MCF 10A (cell line): ENCODE results near the gene TMEM176A. TPM values are rescaled to one million over a fixed set of nuclear protein-coding genes. Genes with fewer than 3 reads are reported as not detected.

Source experiments
- BruUV-seq: library from RNA; stranded (reverse); fragments of 400-500 nt; replicated peaks from 2 replicates; lab custom pipeline; 2021; lab: Mats Ljungman, UMichigan
- CTCF ChIA-PET: fragments of 300-600 bp; sonication (Branson Sonifier 250); formaldehyde crosslinking; extraction: SDS; loops from one replicate; lab custom pipeline; 2021; ENCODE audit warnings: antibody characterized with exemption, inconsistent platforms; lab: Yijun Ruan, JAX
- POLR2A ChIA-PET: fragments of 300-600, 350-650 bp; sonication (Branson Sonifier 250); formaldehyde crosslinking; extraction: SDS; loops from one replicate; lab custom pipeline; 2020; ENCODE audit warnings: antibody characterized with exemption, inconsistent platforms; lab: Yijun Ruan, JAX
- DNase-seq: peaks from one replicate; pipeline ENCODE4 v3.0.0-alpha.2; 2018; ENCODE audit not compliant: unreplicated experiment
- H3K27ac Mint-ChIP-seq: one replicate; pipeline ENCODE4 v1.8.0; 2022; ENCODE audit warnings: mild to moderate bottlenecking, low read depth, mixed read lengths; ENCODE audit not compliant: unreplicated experiment
- H3K27me3 Mint-ChIP-seq: one replicate; pipeline ENCODE4 v1.8.0; 2022; ENCODE audit warnings: mixed read lengths; ENCODE audit not compliant: insufficient read depth, unreplicated experiment
- H3K36me3 Mint-ChIP-seq: one replicate; pipeline ENCODE4 v1.8.0; 2022; ENCODE audit warnings: mild to moderate bottlenecking, moderate library complexity, mixed read lengths; ENCODE audit not compliant: insufficient read depth, unreplicated experiment
- H3K4me1 Mint-ChIP-seq: one replicate; pipeline ENCODE4 v1.8.0; 2022; ENCODE audit warnings: mixed read lengths; ENCODE audit not compliant: insufficient read depth, unreplicated experiment
- H3K4me3 Mint-ChIP-seq: one replicate; pipeline ENCODE4 v1.8.0; 2022; ENCODE audit warnings: mild to moderate bottlenecking, moderate library complexity, mixed read lengths; ENCODE audit not compliant: unreplicated experiment
- H3K9me3 Mint-ChIP-seq: one replicate; pipeline ENCODE4 v1.8.0; 2022; ENCODE audit warnings: mixed read lengths; ENCODE audit not compliant: unreplicated experiment
- intact Hi-C: fragments of 100-400 bp; cut with micrococcal nuclease; formaldehyde crosslinking; loops from 2 replicates; pipeline ENCODE4 v1.14.1; 2022
- total RNA-seq: library from RNA; stranded (reverse); gene quantifications from 2 replicates; pipeline ENCODE4 v1.2.3, GENCODE V29; 2022
- TF ChIP-seq, protein P1 (sequence below): fragments of 200-600 bp; IDR thresholded peaks from one replicate; pipeline ENCODE4 v1.8.0; 2022; ENCODE audit warnings: antibody characterized with exemption, mild to moderate bottlenecking; ENCODE audit not compliant: unreplicated experiment

TMEM176A gene
- total RNA-seq, 1 experiment from 2014 or later, result not detected

DNA sequence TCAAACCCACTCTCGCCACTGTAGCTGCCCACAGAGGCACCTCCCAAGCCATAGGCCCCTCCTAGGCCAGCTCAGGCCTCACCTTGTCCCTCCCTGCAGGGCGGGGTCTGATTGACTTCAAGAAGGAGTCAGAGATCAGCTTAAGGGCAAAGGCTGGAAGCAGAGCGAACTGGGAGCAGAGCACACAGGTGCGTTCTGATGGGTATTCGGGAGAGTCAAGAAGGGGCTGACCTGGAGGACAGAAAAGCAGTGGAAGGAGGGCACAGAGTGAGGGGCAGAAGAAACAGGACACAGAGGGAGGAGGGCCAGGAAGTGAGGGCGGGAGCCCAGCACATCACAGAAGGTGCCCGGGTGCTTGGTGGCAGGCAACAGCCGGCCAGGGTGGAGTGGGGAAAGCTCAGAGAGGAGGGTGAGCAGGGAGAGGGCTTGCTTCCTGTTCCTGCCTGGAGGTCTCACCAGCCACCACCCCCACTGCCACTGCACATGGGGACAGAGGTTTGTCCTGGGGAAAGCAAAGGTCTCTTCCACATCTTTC is 51.9 kb downstream of the TMEM176A start, which contains the start of gene AOC1:
Gene AOC1 (plus strand): TSS at position 147 of the 535 bp plus-strand sequence. CDS start 3,954 bp downstream, outside the sequence.
- no peak for DNase-seq
- Mint-ChIP-seq H3K4me3 (no peak within 1 kb of the TSS), H3K27ac (no peak within 1 kb of the TSS), H3K27me3 (peaks cover 41% of the 10 kb centered on the region), H3K4me1 (peaks cover 14% of the 10 kb centered on the region), H3K9me3 (no peaks in the 10 kb centered on the region), H3K36me3 (no peaks in the 10 kb centered on the region)
- no TSS peak for BruUV-seq
- intact Hi-C loops, result no loop called here
- ChIA-PET CTCF (interaction anchor here (0.6 kb wide), 1 partner anchor 136 kb away, joined by 3 read pairs; no protein-coding TSS in a partner anchor), POLR2A (no interaction called here)
- TF ChIP-seq, protein P1, sequence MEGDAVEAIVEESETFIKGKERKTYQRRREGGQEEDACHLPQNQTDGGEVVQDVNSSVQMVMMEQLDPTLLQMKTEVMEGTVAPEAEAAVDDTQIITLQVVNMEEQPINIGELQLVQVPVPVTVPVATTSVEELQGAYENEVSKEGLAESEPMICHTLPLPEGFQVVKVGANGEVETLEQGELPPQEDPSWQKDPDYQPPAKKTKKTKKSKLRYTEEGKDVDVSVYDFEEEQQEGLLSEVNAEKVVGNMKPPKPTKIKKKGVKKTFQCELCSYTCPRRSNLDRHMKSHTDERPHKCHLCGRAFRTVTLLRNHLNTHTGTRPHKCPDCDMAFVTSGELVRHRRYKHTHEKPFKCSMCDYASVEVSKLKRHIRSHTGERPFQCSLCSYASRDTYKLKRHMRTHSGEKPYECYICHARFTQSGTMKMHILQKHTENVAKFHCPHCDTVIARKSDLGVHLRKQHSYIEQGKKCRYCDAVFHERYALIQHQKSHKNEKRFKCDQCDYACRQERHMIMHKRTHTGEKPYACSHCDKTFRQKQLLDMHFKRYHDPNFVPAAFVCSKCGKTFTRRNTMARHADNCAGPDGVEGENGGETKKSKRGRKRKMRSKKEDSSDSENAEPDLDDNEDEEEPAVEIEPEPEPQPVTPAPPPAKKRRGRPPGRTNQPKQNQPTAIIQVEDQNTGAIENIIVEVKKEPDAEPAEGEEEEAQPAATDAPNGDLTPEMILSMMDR, result no peak

DNA sequence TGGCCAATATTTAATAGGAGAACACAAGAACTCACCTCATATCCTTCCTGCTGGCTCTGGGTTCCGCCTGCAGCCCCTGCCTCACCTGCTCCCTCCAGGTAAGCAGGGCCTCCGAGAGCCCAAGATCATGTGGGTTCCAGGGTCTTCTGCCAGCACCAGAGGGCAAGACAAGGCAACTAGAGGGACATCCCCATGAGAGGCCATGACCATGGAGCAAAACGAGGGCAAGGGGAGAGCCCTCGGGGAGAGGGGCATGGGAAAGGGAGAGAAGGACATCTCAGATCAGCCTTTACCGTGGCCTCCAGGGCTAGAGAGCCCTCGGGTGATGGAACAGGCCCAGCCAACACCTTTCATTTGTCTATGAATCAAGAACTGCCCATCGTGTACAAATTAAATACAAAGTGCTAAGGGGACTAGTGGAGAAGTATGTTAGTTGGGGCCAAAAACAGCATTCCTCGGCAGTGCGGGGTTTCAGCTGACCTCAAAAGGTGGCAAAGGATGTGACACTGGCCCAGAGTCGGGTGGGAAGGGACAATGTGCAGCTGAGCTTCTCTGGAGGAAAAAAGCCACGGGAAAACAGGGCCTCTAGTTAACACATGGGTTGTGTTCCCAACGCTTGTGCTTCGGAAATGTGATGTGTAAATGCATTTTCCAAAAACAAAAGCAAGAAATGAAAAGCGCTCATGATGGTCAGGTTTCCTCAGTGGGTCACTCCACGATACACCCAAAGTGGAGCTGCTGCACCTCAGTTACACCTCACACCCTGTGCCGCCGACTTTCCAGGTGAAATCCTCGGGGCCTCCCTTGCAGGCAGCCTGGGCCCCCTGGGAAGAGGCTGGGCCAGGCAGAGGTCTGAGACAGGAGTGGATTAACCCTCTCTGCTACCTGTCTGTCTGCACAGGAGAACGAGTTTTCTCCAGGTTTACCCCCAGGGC is 53.8 kb downstream of the TMEM176A start:
- Mint-ChIP-seq H3K27me3 (peaks cover 39% of the 10 kb centered on the region), H3K36me3 (no peaks in the 10 kb centered on the region), H3K27ac (no peak overlapping the region), H3K4me3 (no peak overlapping the region), H3K9me3 (no peaks in the 10 kb centered on the region), H3K4me1 (peaks cover 14% of the 10 kb centered on the region)
- no TSS peak for BruUV-seq
- intact Hi-C loops, result no loop called here
- ChIA-PET CTCF (interaction anchor here (0.6 kb wide), 1 partner anchor 1624 kb away, joined by 3 read pairs; no protein-coding TSS in a partner anchor), POLR2A (interaction anchor here (0.7 kb wide), 1 partner anchor 241 kb away, joined by 3 read pairs; no protein-coding TSS in a partner anchor)
- TF ChIP-seq, protein P1, result no peak
- DNase-seq, result no peak

Other genes with a start within 250 kb of the TMEM176A start
- gene GIMAP4, start 233.4 kb upstream of the TMEM176A start, total RNA-seq, result not detected in 2 replicates
- gene GIMAP6, start 168.4 kb upstream of the TMEM176A start, total RNA-seq, result not detected in 2 replicates
- not detected in 2 replicates for gene GIMAP2, start 115.1 kb upstream of the TMEM176A start, total RNA-seq
- not detected in 2 replicates for gene GIMAP1, start 84.2 kb upstream of the TMEM176A start, total RNA-seq
- gene GIMAP5, start 63.4 kb upstream of the TMEM176A start, total RNA-seq, result not detected in 2 replicates
- gene TMEM176B, start 405 bp upstream of the TMEM176A start, total RNA-seq, result 0.42 TPM in 1 of 2 replicates, not detected in the other
- 0.23 TPM in 1 of 2 replicates, not detected in the other for gene AOC1, start 51.7 kb downstream of the TMEM176A start, total RNA-seq
- gene KCNH2, start 177.6 kb downstream of the TMEM176A start, total RNA-seq, result 0.09 TPM in 1 of 2 replicates, not detected in the other
- 0.20 and 0.30 TPM in 2 replicates for gene NOS3, start 190.2 kb downstream of the TMEM176A start, total RNA-seq
- 0.12 and 0.29 TPM in 2 replicates for gene ATG9B, start 223.7 kb downstream of the TMEM176A start, total RNA-seq
- 73.4 and 76.1 TPM in 2 replicates for gene ABCB8, start 227.7 kb downstream of the TMEM176A start, total RNA-seq
- gene ASIC3, start 247.8 kb downstream of the TMEM176A start, total RNA-seq, result 3.9 and 8.8 TPM in 2 replicates